IPS-NIHi7 (cell line): Measurements from ENCODE around the gene DACT3.

Experiments
- DNase-seq: peaks from one replicate; pipeline ENCODE4 v3.0.0; 2012; ENCODE audit warnings: mixed read lengths; ENCODE audit errors: extremely low spot score

DACT3 gene

DNA sequence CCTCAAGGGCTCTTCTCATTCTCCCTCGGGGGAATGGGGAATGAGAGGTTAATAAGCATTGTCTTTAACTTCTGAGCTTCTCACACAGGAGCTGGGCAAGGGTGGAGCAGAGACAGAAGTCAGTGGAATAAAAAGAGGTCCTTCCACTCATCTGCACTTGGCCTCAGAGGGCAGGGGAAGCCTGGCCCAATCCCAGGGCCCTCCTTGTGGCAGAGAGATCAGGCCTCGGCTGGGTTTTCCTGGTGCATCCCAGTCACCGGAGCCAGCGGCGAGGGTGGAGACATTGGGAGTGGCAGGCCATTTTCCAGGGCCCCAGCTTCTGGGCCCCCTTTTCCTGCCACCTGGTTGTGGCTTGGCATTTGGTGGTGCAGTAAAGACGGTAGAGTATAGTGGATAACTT, 49.2 kb downstream of the DACT3 start:
- no peak for DNase-seq

DNA sequence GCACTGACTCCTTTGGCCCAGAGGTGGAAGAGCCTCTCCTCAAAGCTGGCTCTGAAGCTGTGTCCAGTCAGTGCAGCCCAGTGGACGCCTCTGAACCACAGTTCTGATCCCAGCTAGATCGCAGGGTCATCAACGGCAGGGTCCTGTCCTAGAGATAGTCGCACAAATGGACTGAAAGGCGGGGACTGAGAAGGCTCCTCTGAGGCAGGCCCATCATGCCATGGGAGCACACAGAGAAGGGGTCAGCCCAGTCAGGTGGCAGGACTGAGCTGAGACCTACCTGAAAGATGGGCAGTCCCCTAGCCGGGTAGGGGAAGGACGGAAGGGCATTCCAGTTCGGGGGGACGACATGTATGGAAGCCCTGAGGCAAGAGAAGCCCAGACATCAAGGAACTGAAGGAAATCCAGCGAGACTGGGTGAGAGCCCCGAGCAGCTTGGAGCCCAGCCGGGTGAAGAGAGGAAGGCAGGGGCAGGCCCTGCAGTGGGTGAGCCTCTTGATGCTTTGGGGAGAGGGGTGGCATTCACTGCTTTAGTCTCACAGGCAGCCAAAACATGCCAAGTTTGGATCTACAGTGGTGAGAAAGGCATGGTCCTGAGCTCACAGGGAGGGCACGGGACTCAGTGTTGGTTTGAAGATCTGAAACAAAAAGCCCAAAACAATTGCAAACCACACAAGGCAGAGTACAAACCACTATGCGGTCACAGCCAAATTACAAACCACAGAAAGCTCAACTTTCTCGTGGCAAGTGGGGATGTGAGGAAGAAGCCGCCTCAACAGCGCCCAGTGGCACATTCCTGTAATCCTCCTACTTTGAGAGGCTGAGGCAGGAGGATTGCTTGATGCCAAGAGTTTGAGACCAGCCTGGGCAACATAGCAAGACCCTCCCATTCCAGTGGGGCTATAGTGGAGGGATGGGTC, 49.9 kb downstream of the DACT3 start:
- no peak for DNase-seq

- no peak for DNase-seq
These were observed 50.6 kb downstream of the DACT3 start for GRCh38 chr19:46610413-46610775.

- no peak for DNase-seq
These were observed 51.2 kb downstream of the DACT3 start for GRCh38 chr19:46609511-46610412.

- DNase-seq: no peak
These were observed 52.2 kb downstream of the DACT3 start for GRCh38 chr19:46608581-46609345.

GRCh38 chr19:46608178-46608577, 52.8 kb downstream of the DACT3 start:
- DNase-seq: no peak

GRCh38 chr19:46607448-46607841, 53.5 kb downstream of the DACT3 start:
- DNase-seq: no peak

GRCh38 chr19:46606681-46607447, 54.1 kb downstream of the DACT3 start:
- DNase-seq: peak; percentile 2

- peak; percentile 1 for DNase-seq
These were observed 55.0 kb downstream of the DACT3 start for GRCh38 chr19:46606019-46606418.

GRCh38 chr19:46605356-46605821, 55.6 kb downstream of the DACT3 start:
- DNase-seq: no peak

DNA sequence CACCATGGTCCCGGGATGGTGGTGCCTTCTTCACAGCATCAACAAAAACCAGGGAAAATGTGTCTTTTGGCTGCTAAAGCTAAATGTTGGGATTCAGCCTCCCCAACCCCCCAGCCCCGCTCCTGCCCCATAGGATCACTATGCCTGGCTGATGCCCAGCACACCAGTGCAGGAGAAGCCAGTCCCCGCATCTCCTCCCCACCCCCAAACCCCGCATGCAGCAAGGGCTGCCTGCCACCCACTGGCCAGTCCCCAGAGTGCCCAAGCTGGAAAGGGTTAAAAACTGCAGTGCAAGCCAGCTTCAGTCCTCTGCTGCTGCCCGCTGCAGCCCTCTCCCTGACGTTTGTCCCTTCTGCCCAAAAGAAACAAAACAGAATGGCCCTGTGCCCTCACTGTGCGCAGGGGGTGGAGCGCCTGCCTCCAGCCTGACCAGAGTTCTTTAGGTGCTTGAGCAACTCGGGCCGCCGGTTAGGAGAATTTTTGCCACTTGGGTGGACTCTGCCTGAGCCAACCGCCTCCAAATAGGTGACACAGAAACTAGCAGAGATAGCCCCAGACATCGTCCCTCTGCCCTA, 56.1 kb downstream of the DACT3 start:
- no peak for DNase-seq

DNA sequence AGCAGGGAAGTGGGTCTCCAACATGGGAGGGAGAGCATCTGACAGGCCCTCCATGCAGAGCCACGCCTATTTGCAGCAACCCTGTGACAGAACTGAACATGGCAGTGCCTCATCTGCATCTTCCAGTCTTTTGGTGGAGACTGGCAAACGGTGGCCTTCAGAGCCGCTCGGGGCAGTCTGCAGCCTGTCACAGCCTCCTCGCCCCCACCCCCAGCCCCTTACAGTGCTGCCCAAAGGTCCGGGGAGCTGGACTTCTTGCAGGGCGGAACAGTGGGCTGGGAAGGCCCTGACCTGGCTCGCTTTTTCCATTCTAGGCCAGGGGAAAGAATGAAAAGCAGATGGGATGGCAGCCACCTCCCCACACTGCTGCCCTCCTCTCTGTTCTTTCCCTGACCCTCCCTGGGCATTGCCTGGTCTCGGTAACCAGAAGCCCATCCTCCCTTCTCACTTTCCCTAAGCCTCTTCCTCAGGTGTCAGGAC, 57.2 kb downstream of the DACT3 start:
- DNase-seq: no peak

DNA sequence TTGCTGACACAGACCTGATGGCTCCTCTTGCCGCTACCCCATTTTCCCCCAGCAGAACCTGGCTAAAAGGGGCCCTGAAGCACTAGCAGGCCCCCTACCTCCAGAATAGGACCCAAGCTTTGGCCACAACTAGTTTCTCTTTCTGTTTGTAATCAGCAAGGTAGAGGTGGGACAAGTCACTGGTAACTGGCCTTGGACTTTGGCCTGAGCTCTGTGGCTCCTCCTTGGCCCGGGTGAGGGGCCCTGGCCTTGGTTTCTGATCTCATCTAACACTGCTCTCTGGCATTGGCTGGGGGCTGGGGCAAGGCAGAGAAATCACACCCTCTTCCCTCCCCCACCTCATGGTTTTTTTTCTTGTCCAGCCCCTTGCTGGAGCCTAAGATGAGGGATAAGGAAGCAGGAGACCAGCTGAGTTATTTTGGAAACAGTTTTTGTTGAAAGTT, 57.8 kb downstream of the DACT3 start:
- DNase-seq: no peak

- DNase-seq: no peak
These were observed 58.4 kb downstream of the DACT3 start for GRCh38 chr19:46602392-46603194.

- DNase-seq: no peak
These were observed 59.4 kb downstream of the DACT3 start, which contains the start of gene CALM3 for GRCh38 chr19:46601318-46602224. Gene CALM3, plus strand, starts transcription at chr19:46601330. Its CDS starts 105 bp downstream, at chr19:46601435.

DNA sequence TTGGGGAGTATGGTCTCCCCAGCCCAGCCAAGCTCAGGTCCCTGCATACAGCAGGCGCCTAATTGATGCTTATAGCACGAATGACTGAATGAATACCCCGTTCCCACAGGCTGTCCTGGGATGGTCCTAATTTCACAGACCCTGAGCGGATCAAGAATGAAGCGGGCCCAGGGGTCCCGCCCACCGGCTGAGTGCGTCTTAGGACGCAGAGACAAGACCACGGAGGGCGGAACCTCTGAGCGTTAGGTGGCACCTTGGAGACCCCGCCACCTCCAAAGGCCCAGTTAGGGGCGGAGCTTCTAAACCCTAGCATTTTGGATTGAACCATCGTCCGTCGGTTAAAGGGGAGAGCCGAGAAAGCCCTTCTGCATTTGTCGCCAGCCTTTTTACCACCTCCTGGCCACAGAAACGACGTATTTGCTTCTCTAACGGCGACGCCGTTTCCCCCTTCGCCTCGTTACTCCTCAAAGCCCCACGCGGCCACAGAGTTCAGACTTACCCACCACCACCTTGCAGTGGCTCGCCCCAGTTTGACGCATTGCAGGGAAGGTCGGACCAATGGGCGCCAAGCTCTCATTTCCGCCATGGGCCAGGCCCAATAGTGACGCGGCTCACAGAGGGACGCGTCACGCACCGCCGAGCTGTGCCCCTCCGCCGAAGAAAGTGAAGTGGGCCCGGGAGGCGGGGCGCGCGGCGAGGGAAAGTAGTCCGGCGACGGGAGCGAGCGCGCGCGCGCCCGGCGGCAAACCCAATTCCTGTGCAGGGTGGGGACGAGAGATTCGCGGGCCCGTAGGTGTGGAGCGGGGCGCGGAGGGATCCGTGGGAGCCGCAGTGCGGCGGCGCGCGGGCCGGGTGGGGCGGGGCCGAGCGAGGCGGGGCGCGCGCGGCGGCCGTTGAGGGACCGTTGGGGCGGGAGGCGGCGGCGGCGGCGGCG, 60.3 kb downstream of the DACT3 start:
- peak; percentile 96 for DNase-seq

DNA sequence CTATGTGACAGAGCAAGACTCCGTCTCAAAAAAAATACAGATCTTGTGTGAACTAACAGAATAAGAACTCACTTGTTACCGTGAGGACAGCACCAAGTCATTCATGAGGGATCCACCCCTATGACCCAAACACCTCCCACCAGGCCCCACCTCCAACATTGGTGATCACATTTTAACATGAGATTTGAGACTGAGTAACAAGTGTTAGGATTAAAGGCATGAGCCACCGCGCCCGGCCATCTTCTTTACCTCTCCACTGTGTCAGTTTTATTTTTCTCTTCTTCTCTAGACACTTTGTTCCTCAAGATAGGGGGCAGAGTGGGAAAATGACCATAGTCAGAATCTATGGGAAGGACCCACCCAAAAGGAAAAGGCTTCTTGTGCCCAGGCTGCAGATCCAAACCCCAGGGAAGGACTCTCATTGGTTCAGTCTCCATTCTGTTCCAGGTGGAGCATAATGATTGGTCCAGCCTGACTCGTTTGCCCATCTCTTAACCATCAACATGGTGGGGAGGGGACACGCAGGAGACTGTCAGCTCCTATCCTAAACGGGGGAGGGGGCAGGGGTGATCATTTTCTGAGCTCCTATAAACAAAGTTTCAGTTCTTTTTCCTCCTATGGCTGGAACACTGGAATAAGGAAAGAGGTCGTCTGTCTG, 61.1 kb downstream of the DACT3 start:
- DNase-seq: no peak
